Right lobe of liver (tissue), 6 donors: Measurements from ENCODE around the gene ALCAM. TPM values are rescaled to one million over a fixed set of nuclear protein-coding genes. Genes with fewer than 3 reads are reported as not detected.

Source experiments
- ATAC-seq, 4 donors: fragments of 200-7000 bp; cut with Tn5 transposase; one replicate each; pipeline ENCODE4 v1.9.1; 2020; ENCODE audit warnings: mild to moderate bottlenecking in 4 of 4, moderate library complexity in 4 of 4
- DNase-seq, 3 donors: peaks; one replicate each; pipeline ENCODE4 v3.0.0-alpha.2; 2020
- H3K27ac ChIP-seq, 3 donors: fragments of 200-600 bp; one replicate each; pipeline ENCODE4 v1.8.0; 2022
- H3K27me3 ChIP-seq, 2 donors: fragments of 200-600 bp; one replicate each; pipeline ENCODE4 v1.8.0; 2022
- H3K36me3 ChIP-seq, 4 donors: fragments of 200-600 bp; sonication (generic) in 1 of 4; one replicate each; pipeline versions ENCODE4 v1.5.1 to v1.8.0; 2017 to 2022; ENCODE audit warnings: control low read depth in 1 of 4
- H3K4me1 ChIP-seq, 4 donors: fragments of 200-600 bp; sonication (generic) in 1 of 4; one replicate each; pipeline versions ENCODE4 v1.5.1 to v1.8.0; 2017 to 2022; ENCODE audit warnings: control low read depth in 1 of 4
- H3K4me3 ChIP-seq, 3 donors: fragments of 200-600 bp; one replicate each; pipeline ENCODE4 v1.8.0; 2022
- H3K9me3 ChIP-seq, 4 donors: fragments of 200-600 bp; sonication (generic) in 1 of 4; one replicate each; pipeline versions ENCODE4 v1.5.1 to v1.8.0; 2017 to 2022; ENCODE audit warnings: control low read depth in 1 of 4
- CTCF ChIP-seq, 4 donors: fragments of 200-600 bp in 3 of 4; fragments of 450-650 bp in 1 of 4; IDR thresholded peaks; one replicate each; pipeline versions ENCODE4 v1.5.1 to v1.8.0; 2016 to 2022; ENCODE audit warnings: antibody characterized with exemption in 4 of 4, mild to moderate bottlenecking in 2 of 4
- POLR2A ChIP-seq: fragments of 450-650 bp; IDR thresholded peaks from one replicate; pipeline ENCODE4 v1.6.1; 2017; ENCODE audit warnings: antibody characterized with exemption, mild to moderate bottlenecking
- WGBS: methylation state at CpG from one replicate; pipeline ENCODE4 v1.1.6; 2018; ENCODE audit warnings: low coverage, low lambda C conversion rate; ENCODE audit not compliant: insufficient coverage; ENCODE audit errors: missing lambda C conversion rate; 5-methylcytosine and 5-hydroxymethylcytosine counted together
- intact Hi-C, 2 donors: fragments of 100-400 bp; cut with DNase I; formaldehyde crosslinking; loops; one replicate each; pipeline versions ENCODE4 v1.11.2 to v1.14.1; 2022
- total RNA-seq, 6 experiments: library from RNA; depleted of rRNA in 2 of 6; stranded (reverse); fragments of >200 nt in 2 of 6; fragmentation: NEBNext Ultra II Directional in 3 of 6; extraction: Animal tissue kit (Norgen Biotek cat#: 25700) in 3 of 6; gene quantifications; one replicate each; pipeline versions ENCODE4 v1.1.0 to v1.2.4, GENCODE V29; 2016 to 2023
- donor health status: DM: no; HTN: yes; CAD: no.
- donor health status: DM: no; HTN: no; CAD: no.
- donor health status: DM: no; HTN: no; CAD: no.
- donor health status: DM: no; HTN: yes; CAD: no.
- donor health status: DM: no; HTN: yes; CAD: no.

The ALCAM gene
- total RNA-seq, 6 experiments from 2014 or later, result 21.9 to 43.4 (median 34.5) TPM

- TF ChIP-seq POLR2A (no peak), CTCF (IDR thresholded peaks at IDR 0.05) (no peak)
- H3K4me1 ChIP-seq, result peaks cover 0 to 2% (median under 1%) of the 10 kb centered on the region in 4 donors
- no peaks in the 10 kb centered on the region for H3K36me3 ChIP-seq
- intact Hi-C loops, result loop anchor here in 1 of 2 donors (10.0 kb wide), 1 partner anchor 160 kb away; no protein-coding TSS in a partner anchor
- H3K9me3 ChIP-seq, result no peaks in the 10 kb centered on the region
- DNase-seq (no peak), ATAC-seq (no peak)
- H3K27me3 ChIP-seq, result no peaks in the 10 kb centered on the region
- WGBS, result 51% methylated on average over 5 of the region's 5 CpGs
- H3K27ac ChIP-seq, result no peak overlapping the region
- no peak overlapping the region for H3K4me3 ChIP-seq
Observed at GRCh38 chr3:105365081-105365390, 1.7 kb upstream of the ALCAM start.

GRCh38 chr3:105365391-105366325 lies 1.1 kb upstream of the ALCAM start:
- no peaks in the 10 kb centered on the region for H3K36me3 ChIP-seq
- ATAC-seq (no peak), DNase-seq (peak in 1 of 3 donors; percentile 34)
- peaks cover 0 to 8% (median 3%) of the 10 kb centered on the region in 4 donors for H3K4me1 ChIP-seq
- intact Hi-C loops, result loop anchor here in 1 of 2 donors (10.0 kb wide), 1 partner anchor 159 kb away; no protein-coding TSS in a partner anchor
- no peak for TF ChIP-seq POLR2A
- peak in 1 of 4 donors; percentile 8 for TF ChIP-seq CTCF (IDR thresholded peaks at IDR 0.05)
- no peaks in the 10 kb centered on the region for H3K27me3 ChIP-seq
- H3K9me3 ChIP-seq, result no peaks in the 10 kb centered on the region
- peak overlapping the region; percentile 2 to 34 (median 13) for H3K27ac ChIP-seq
- 1% methylated on average over 22 of the region's 24 CpGs for WGBS
- H3K4me3 ChIP-seq, result peak overlapping the region; percentile 49 to 78 (median 70)

- no peaks in the 10 kb centered on the region for H3K36me3 ChIP-seq
- H3K9me3 ChIP-seq, result no peaks in the 10 kb centered on the region
- TF ChIP-seq POLR2A (no peak), CTCF (IDR thresholded peaks at IDR 0.05) (no peak)
- peak overlapping the region; percentile 70 to 78 (median 73) for H3K4me3 ChIP-seq
- intact Hi-C loops, result loop anchor here in 1 of 2 donors (10.0 kb wide), 1 partner anchor 158 kb away; no protein-coding TSS in a partner anchor
- H3K4me1 ChIP-seq, result peaks cover 0 to 11% (median 3%) of the 10 kb centered on the region in 4 donors
- ATAC-seq (peak; percentile 2 to 21 (median 15)), DNase-seq (peak; percentile 46 to 69 (median 62))
- 0% methylated on average over 18 of the region's 29 CpGs for WGBS
- peak overlapping the region; percentile 82 to 93 (median 91) for H3K27ac ChIP-seq
- H3K27me3 ChIP-seq, result no peaks in the 10 kb centered on the region
Observed at GRCh38 chr3:105367063-105367405, 325 bp downstream of the ALCAM start.

GRCh38 chr3:105367406-105368213 lies 901 bp downstream of the ALCAM start:
- WGBS, result under 1% methylated on average over 19 of the region's 37 CpGs
- peak overlapping the region; percentile 70 to 78 (median 73) for H3K4me3 ChIP-seq
- H3K9me3 ChIP-seq, result no peaks in the 10 kb centered on the region
- H3K4me1 ChIP-seq, result peaks cover 0 to 11% (median 3%) of the 10 kb centered on the region in 4 donors
- intact Hi-C loops, result loop anchor here in 1 of 2 donors (10.0 kb wide), 1 partner anchor 157 kb away; no protein-coding TSS in a partner anchor
- ATAC-seq (peak; percentile 42 to 63 (median 57)), DNase-seq (peak; percentile 86 to 91 (median 87))
- no peaks in the 10 kb centered on the region for H3K27me3 ChIP-seq
- no peaks in the 10 kb centered on the region for H3K36me3 ChIP-seq
- H3K27ac ChIP-seq, result peak overlapping the region; percentile 82 to 93 (median 91)
- TF ChIP-seq CTCF (IDR thresholded peaks at IDR 0.05) (peak in 1 of 4 donors; percentile 11), POLR2A (peak; percentile 70)
